BJ (cell line): ENCODE results near the gene UBE2QL1. TPM values are rescaled to one million over a fixed set of nuclear protein-coding genes. Genes with fewer than 3 reads are reported as not detected.

ENCODE experiments used
- CTCF ChIA-PET: fragments of 350-600 bp; formaldehyde crosslinking; extraction: SDS; loops from one replicate; lab custom pipeline; 2021; ENCODE audit warnings: antibody characterized with exemption, inconsistent platforms; lab: Yijun Ruan, JAX
- POLR2A ChIA-PET: fragments of 300-600 bp; sonication (Branson Sonifier 250); formaldehyde crosslinking; extraction: SDS; loops from one replicate; lab custom pipeline; 2021; ENCODE audit warnings: antibody characterized with exemption; lab: Charles Lee
- DNase-seq: peaks from one replicate; pipeline ENCODE4 v3.0.0-alpha.2; 2011; ENCODE audit warnings: low read depth
- H3K27me3 ChIP-seq: 2 replicates; pipeline ENCODE4 v1.6.0; 2011; ENCODE audit warnings: low read length; ENCODE audit not compliant: control insufficient read depth, insufficient read depth
- H3K36me3 ChIP-seq: 2 replicates; pipeline ENCODE4 v1.5.1; 2011; ENCODE audit warnings: low read length; ENCODE audit not compliant: control insufficient read depth, insufficient read depth
- H3K4me3 ChIP-seq: 2 replicates; pipeline ENCODE4 v1.5.1; 2011; ENCODE audit warnings: low read depth, mild to moderate bottlenecking, control low read depth, low read length
- CTCF ChIP-seq: IDR thresholded peaks from 2 replicates; pipeline ENCODE4 v1.5.1; 2011; ENCODE audit warnings: low read depth, mild to moderate bottlenecking, control low read depth, inconsistent platforms, low read length, moderate library complexity; ENCODE audit not compliant: insufficient read depth
- polyA plus RNA-seq: library from polyadenylated mRNA; depleted of rRNA; stranded (reverse); fragments of >200 nt; gene quantifications from 2 replicates; pipeline ENCODE4 v1.2.3, GENCODE V29; 2011

UBE2QL1 gene
- polyA plus RNA-seq, 1 experiment = not detected

- no peak for TF ChIP-seq CTCF
- POLR2A ChIA-PET = no interaction called here
- DNase-seq = no peak
Measured at GRCh38 chr5:6443326-6443725, 5.3 kb upstream of the UBE2QL1 start.

GRCh38 chr5:6446042-6446441 lies 2.6 kb upstream of the UBE2QL1 start:
- ChIA-PET CTCF (interaction anchor here (0.6 to 0.7 kb wide), 2 partner anchors 111 to 745 kb away, joined by 4 read pairs; no protein-coding TSS in a partner anchor), POLR2A (no interaction called here)
- no peak for TF ChIP-seq CTCF
- no peak overlapping the region for H3K4me3 ChIP-seq
- DNase-seq = no peak
- H3K27me3 ChIP-seq = peaks cover 13% of the 10 kb centered on the region
- H3K36me3 ChIP-seq = no peaks in the 10 kb centered on the region

More at GRCh38 chr5:6443326-6443725, 5.3 kb upstream of the UBE2QL1 start:
- CTCF ChIA-PET = interaction anchor here (1.1 to 1.3 kb wide), 2 partner anchors 8 to 18 kb away, joined by 3 read pairs; no protein-coding TSS in a partner anchor
- H3K4me3 ChIP-seq = no peak overlapping the region
- H3K36me3 ChIP-seq = no peaks in the 10 kb centered on the region
- H3K27me3 ChIP-seq = no peaks in the 10 kb centered on the region

GRCh38 chr5:6446626-6447309 lies 1.9 kb upstream of the UBE2QL1 start:
- TF ChIP-seq CTCF = no peak
- Histone ChIP-seq H3K36me3 (no peaks in the 10 kb centered on the region), H3K4me3 (no peak overlapping the region), H3K27me3 (peaks cover 13% of the 10 kb centered on the region)
- POLR2A ChIA-PET = no interaction called here
- CTCF ChIA-PET = no interaction called here
- no peak for DNase-seq

GRCh38 chr5:6447384-6448140 lies 1.1 kb upstream of the UBE2QL1 start:
- no peak for TF ChIP-seq CTCF
- CTCF ChIA-PET = no interaction called here
- H3K36me3 ChIP-seq = no peaks in the 10 kb centered on the region
- POLR2A ChIA-PET = no interaction called here
- peaks cover 13% of the 10 kb centered on the region for H3K27me3 ChIP-seq
- no peak for DNase-seq
- no peak overlapping the region for H3K4me3 ChIP-seq

GRCh38 chr5:6448141-6448491 lies 543 bp upstream of the UBE2QL1 start:
- no peaks in the 10 kb centered on the region for H3K36me3 ChIP-seq
- TF ChIP-seq CTCF = no peak
- CTCF ChIA-PET = no interaction called here

More at GRCh38 chr5:6448141-6448491, 543 bp upstream of the UBE2QL1 start:
- no peak for DNase-seq
- POLR2A ChIA-PET = no interaction called here
- Histone ChIP-seq H3K4me3 (no peak overlapping the region), H3K27me3 (peaks cover 13% of the 10 kb centered on the region)
